ENCODE results near the gene REPS1.

GRCh38 chr6:138975815-138976214, 12.2 kb downstream of the REPS1 start:
- TF ChIP-seq CTCF (IDR thresholded peaks at IDR 0.05) (no peak), EP300 (IDR thresholded peaks at IDR 0.05) (no peak)

Measured in ovary (tissue), 3 donors.